HepG2 (cell line): ENCODE data around the gene CALR.

Experiments
- TF ChIP-seq, protein P1 (sequence below): sonication (generic); formaldehyde crosslinking; IDR thresholded peaks from 2 replicates; pipeline ENCODE4 v1.5.0; 2020; ENCODE audit warnings: missing genetic modification reagents, mild to moderate bottlenecking, borderline replicate concordance
- TF ChIP-seq, protein P2 (sequence below): sonication (generic); formaldehyde crosslinking; IDR thresholded peaks from 2 replicates; pipeline ENCODE4 v1.4.0; 2020; ENCODE audit warnings: mild to moderate bottlenecking, missing genetic modification reagents
- TF ChIP-seq, protein P3 (sequence below): sonication (generic); formaldehyde crosslinking; IDR thresholded peaks from 2 replicates; pipeline ENCODE4 v1.5.0; 2020; ENCODE audit warnings: mild to moderate bottlenecking, missing genetic modification reagents, moderate library complexity

DNA sequence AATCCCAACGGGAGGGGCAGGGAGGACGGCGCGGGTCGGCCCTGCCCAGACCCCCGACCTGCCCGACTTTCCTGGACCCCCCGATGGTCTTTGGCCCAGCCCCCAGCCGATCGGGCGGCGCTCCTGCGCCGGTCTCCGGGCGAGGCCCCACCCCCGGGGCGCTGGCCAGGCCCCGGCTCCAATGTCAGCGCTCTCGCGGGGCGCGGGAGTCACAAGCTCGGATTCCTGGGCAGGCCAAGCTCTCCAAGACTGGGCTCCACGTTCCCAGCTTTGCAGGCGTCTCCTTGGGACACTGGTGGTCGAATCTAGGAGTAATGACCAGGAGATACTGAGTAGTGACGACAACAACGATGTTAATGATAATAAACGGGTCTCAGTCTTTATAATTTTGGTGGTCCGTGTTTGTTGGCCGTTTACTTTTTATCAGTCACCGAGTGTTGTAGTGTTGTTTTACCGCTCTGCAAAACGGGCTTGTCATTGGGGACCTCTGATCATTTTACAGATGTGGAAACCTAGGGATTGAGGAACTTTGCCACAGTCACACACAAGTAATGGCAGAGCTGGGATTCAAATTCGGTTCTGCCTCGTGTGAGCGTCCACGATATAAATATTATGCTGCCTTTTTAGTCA, 7.8 kb downstream of the CALR start:
- TF ChIP-seq, protein P1, sequence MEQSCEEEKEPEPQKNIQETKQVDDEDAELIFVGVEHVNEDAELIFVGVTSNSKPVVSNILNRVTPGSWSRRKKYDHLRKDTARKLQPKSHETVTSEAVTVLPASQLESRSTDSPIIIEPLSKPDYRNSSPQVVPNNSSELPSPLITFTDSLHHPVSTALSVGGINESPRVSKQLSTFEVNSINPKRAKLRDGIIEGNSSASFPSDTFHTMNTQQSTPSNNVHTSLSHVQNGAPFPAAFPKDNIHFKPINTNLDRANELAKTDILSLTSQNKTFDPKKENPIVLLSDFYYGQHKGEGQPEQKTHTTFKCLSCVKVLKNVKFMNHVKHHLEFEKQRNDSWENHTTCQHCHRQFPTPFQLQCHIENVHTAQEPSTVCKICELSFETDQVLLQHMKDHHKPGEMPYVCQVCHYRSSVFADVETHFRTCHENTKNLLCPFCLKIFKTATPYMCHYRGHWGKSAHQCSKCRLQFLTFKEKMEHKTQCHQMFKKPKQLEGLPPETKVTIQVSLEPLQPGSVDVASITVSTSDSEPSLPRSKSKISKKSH (CRISPR knock-in tag), result no peak
- TF ChIP-seq, protein P2, sequence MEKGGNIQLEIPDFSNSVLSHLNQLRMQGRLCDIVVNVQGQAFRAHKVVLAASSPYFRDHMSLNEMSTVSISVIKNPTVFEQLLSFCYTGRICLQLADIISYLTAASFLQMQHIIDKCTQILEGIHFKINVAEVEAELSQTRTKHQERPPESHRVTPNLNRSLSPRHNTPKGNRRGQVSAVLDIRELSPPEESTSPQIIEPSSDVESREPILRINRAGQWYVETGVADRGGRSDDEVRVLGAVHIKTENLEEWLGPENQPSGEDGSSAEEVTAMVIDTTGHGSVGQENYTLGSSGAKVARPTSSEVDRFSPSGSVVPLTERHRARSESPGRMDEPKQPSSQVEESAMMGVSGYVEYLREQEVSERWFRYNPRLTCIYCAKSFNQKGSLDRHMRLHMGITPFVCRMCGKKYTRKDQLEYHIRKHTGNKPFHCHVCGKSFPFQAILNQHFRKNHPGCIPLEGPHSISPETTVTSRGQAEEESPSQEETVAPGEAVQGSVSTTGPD, result no peak
- TF ChIP-seq, protein P3, sequence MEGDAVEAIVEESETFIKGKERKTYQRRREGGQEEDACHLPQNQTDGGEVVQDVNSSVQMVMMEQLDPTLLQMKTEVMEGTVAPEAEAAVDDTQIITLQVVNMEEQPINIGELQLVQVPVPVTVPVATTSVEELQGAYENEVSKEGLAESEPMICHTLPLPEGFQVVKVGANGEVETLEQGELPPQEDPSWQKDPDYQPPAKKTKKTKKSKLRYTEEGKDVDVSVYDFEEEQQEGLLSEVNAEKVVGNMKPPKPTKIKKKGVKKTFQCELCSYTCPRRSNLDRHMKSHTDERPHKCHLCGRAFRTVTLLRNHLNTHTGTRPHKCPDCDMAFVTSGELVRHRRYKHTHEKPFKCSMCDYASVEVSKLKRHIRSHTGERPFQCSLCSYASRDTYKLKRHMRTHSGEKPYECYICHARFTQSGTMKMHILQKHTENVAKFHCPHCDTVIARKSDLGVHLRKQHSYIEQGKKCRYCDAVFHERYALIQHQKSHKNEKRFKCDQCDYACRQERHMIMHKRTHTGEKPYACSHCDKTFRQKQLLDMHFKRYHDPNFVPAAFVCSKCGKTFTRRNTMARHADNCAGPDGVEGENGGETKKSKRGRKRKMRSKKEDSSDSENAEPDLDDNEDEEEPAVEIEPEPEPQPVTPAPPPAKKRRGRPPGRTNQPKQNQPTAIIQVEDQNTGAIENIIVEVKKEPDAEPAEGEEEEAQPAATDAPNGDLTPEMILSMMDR (CRISPR knock-in tag), result no peak
